ENCODE results near the gene USO1. TPM values are rescaled to one million over a fixed set of nuclear protein-coding genes. Genes with fewer than 3 reads are reported as not detected.
"Not testable (repeated sequence)": the region's sequence is repeated elsewhere in the genome, so short reads cannot be mapped to it uniquely, and the experiment has no call there.

Gene USO1
- total and polyA plus RNA-seq, 2 donors = 37.4 to 186 TPM

DNA sequence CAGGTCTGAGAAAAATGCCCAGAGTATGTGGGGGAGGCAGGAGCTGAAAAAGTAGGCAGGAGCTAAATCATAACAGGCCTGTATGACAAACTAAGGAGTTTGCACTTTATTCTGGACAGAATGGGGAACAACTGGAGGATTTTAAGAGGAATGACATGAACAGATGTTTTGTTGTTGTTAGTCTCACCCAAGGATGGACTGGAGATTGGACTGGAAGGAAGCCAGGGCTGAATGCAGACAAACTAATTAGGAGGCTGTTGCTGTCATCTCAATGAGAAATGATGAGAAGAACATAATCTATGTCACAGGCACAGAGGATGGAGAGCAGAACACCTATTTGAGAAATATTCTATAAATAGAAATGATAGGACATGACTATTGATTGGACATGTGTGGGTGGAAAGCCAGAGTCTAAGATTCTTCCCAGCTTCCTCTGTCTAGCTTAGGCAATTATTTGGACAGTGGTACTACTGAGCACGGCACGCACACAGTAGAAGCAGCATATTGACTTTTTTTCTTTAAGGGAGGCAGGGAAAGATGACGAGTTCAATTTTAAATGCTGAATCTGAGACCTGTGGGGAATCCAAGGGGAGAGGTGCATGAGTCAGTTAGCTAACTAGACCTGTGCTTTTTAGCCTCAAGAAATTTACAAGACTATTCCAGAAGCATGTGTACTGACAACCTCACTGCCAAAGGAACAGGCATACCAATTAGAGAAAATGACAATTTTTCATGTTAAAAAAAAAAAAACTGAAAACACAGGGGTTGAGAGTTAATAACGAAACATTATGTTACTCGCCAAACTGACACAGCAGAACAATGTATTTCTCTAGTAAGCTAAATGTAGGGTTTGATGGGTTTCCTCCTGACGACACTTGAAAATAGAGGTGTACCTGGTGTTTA, 963 bp upstream of the USO1 start:
- Histone ChIP-seq H3K4me3 (ENCODE audit: low read depth, low read length) (peak overlapping the region; percentile 39), H3K27ac (ENCODE audit: low read depth) (peak overlapping the region; percentile 29), H3K36me3 (ENCODE audit: insufficient read depth) (no peaks in the 10 kb centered on the region), H3K4me1 (ENCODE audit: insufficient read depth) (peaks cover 4% of the 10 kb centered on the region)
- 1% methylated on average over 6 of the region's 6 CpGs for WGBS
- peak; percentile 25 for DNase-seq (ENCODE audit: extremely low spot score)

DNA sequence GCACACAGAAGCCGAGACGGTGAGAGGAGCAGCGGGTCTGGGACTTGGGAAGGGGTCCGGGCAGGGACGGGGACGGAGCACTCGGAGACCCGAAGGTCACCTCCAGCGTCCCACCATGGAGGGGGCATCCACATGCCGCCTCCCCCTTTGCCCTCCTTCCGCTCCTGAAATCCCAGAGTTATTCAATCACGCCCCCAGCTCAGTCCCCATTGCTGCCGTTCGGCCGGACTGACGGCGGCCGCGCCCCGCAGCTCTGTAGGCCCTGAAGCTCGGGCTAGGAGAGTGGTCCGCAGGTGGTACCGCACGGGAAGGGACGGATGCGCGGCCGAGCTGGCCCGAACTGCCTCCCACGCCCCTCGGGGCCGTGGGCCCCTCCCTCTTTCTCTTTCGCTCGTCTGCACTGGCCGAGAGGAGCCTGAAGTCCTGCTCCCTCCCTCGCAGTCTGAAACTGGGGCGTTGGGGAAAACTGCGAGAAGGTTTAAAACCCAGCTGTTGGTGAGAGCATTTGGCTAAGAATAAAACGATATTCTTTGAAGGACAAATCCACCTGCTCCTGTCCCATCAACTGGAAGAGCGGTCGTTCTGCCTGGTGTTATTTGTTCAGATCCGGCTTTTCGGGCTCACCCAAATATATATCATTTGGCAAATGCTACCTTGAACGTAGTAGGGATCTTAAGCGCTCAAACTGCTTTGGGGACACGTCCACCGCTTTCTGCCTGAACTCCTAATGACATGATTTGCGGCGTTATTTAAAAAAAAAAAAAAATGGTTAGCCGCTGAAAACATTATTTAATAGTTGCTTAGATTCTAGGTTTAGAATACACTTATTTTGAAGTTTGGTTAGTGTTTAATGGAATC, 719 bp downstream of the USO1 start:
- peak overlapping the region; percentile 70 for H3K4me3 ChIP-seq (ENCODE audit: low read depth, low read length)
- H3K36me3 ChIP-seq (ENCODE audit: insufficient read depth) = no peaks in the 10 kb centered on the region
- H3K4me1 ChIP-seq (ENCODE audit: insufficient read depth) = peaks cover 4% of the 10 kb centered on the region
- peak overlapping the region; percentile 97 for H3K27ac ChIP-seq (ENCODE audit: low read depth)
- peak; percentile 54 for DNase-seq (ENCODE audit: extremely low spot score)
- WGBS = under 1% methylated on average over 50 of the region's 50 CpGs

GRCh38 chr4:75725942-75726538, 1.7 kb downstream of the USO1 start:
- DNase-seq (ENCODE audit: extremely low spot score); H3K27ac ChIP-seq (ENCODE audit: low read depth); H3K4me1 ChIP-seq (ENCODE audit: insufficient read depth); H3K36me3 ChIP-seq (ENCODE audit: insufficient read depth); H3K4me3 ChIP-seq (ENCODE audit: low read depth, low read length): not testable (repeated sequence)
- WGBS = 43% methylated on average over 20 of the region's 20 CpGs

- DNase-seq (ENCODE audit: extremely low spot score) = no peak
- Histone ChIP-seq H3K4me3 (ENCODE audit: low read depth, low read length) (no peak overlapping the region), H3K4me1 (ENCODE audit: insufficient read depth) (peaks cover 4% of the 10 kb centered on the region), H3K36me3 (ENCODE audit: insufficient read depth) (no peaks in the 10 kb centered on the region), H3K27ac (ENCODE audit: low read depth) (no peak overlapping the region)
- 60% methylated on average over 3 of the region's 3 CpGs for WGBS
Measured at GRCh38 chr4:75726577-75726976, 2.2 kb downstream of the USO1 start.

DNA sequence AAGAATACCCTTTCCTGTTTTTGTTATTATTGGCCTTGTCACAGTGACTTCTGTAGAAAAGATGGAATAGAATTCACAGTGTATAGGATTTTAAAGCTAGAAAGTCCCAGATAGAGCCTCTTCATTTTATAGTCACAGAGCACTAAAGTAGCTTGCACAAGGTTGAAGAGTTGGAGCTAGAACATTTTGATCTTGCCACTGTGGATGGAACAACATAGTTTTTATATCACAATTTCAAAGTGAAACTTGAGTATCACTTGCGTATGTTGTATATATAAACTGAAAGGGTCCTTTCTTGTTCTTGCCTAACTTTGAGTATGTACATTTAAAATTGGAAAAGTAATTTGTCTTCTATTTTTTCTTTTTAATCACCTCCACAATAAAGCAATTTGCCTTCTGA, 2.7 kb downstream of the USO1 start:
- WGBS = 64% methylated on average over 1 of the region's 1 CpG
- Histone ChIP-seq H3K4me1 (ENCODE audit: insufficient read depth) (peaks cover 4% of the 10 kb centered on the region), H3K4me3 (ENCODE audit: low read depth, low read length) (no peak overlapping the region)

GRCh38 chr4:75729836-75730235, 5.5 kb downstream of the USO1 start:
- DNase-seq (ENCODE audit: extremely low spot score) = no peak
- H3K4me1 ChIP-seq (ENCODE audit: insufficient read depth) = peaks cover 4% of the 10 kb centered on the region
- no peak overlapping the region for H3K27ac ChIP-seq (ENCODE audit: low read depth)
- H3K4me3 ChIP-seq (ENCODE audit: low read depth, low read length) = no peak overlapping the region
- no peaks in the 10 kb centered on the region for H3K36me3 ChIP-seq (ENCODE audit: insufficient read depth)
- WGBS = 29% methylated on average over 3 of the region's 3 CpGs

More for the DNA sequence above, 2.7 kb downstream of the USO1 start:
- no peak for DNase-seq (ENCODE audit: extremely low spot score)
- no peaks in the 10 kb centered on the region for H3K36me3 ChIP-seq (ENCODE audit: insufficient read depth)
- no peak overlapping the region for H3K27ac ChIP-seq (ENCODE audit: low read depth)

- no peak for DNase-seq (ENCODE audit: extremely low spot score)
- Histone ChIP-seq H3K4me1 (ENCODE audit: insufficient read depth) (no peaks in the 10 kb centered on the region), H3K27ac (ENCODE audit: low read depth) (no peak overlapping the region), H3K4me3 (ENCODE audit: low read depth, low read length) (no peak overlapping the region), H3K36me3 (ENCODE audit: insufficient read depth) (no peaks in the 10 kb centered on the region)
Measured at GRCh38 chr4:75733369-75733768, 9.0 kb downstream of the USO1 start.

DNA sequence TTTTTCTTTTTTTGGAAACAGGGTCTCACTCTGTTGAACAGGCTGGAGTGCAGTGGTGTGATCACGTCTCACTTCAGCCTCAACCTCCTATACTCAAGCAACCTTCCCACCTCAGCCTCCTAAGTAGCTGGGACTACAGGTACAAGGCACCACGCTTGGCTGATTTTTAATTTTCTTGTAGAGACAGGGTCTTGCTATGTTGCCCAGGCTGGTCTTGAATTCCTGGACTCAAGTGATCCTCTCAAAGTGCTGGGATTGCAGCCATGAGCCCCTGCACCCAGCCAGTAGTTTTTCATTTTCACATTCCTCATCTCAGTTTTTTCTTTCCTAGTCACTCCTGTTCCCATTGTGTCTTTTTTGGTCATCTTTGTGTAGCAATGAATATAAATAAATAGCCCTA, 11.1 kb downstream of the USO1 start:
- Histone ChIP-seq H3K36me3 (ENCODE audit: insufficient read depth) (no peaks in the 10 kb centered on the region), H3K27ac (ENCODE audit: low read depth) (no peak overlapping the region), H3K4me1 (ENCODE audit: insufficient read depth) (no peaks in the 10 kb centered on the region), H3K4me3 (ENCODE audit: low read depth, low read length) (no peak overlapping the region)
- WGBS = 98% methylated on average over 2 of the region's 2 CpGs
- no peak for DNase-seq (ENCODE audit: extremely low spot score)

DNA sequence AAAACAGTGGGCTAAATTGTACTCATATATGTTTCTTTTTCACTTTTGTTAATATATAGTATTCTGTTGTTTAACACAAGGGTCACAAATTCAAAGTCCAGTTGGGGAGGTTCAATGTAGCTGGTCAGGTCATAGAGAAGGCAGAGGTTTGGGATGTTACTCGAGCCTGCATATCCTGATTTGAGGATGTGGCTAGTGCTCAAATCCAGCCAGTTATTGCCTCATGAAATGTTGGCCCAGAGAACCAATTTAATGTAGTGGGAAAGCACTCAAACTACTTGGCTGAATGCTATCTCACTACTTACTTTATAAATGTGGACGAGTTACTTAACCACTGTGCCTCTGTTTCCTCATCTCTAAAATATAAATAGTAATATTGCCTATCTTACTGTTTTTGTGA, 12.5 kb downstream of the USO1 start:
- 46% methylated on average over 2 of the region's 2 CpGs for WGBS
- no peak for DNase-seq (ENCODE audit: extremely low spot score)
- H3K36me3 ChIP-seq (ENCODE audit: insufficient read depth) = peaks cover 1% of the 10 kb centered on the region
- no peaks in the 10 kb centered on the region for H3K4me1 ChIP-seq (ENCODE audit: insufficient read depth)
- no peak overlapping the region for H3K27ac ChIP-seq (ENCODE audit: low read depth)
- no peak overlapping the region for H3K4me3 ChIP-seq (ENCODE audit: low read depth, low read length)

GRCh38 chr4:75737398-75737797, 13.0 kb downstream of the USO1 start:
- Histone ChIP-seq H3K4me3 (ENCODE audit: low read depth, low read length) (no peak overlapping the region), H3K4me1 (ENCODE audit: insufficient read depth) (no peaks in the 10 kb centered on the region), H3K27ac (ENCODE audit: low read depth) (no peak overlapping the region), H3K36me3 (ENCODE audit: insufficient read depth) (peaks cover 1% of the 10 kb centered on the region)
- WGBS = 97% methylated on average over 2 of the region's 2 CpGs
- no peak for DNase-seq (ENCODE audit: extremely low spot score)

DNA sequence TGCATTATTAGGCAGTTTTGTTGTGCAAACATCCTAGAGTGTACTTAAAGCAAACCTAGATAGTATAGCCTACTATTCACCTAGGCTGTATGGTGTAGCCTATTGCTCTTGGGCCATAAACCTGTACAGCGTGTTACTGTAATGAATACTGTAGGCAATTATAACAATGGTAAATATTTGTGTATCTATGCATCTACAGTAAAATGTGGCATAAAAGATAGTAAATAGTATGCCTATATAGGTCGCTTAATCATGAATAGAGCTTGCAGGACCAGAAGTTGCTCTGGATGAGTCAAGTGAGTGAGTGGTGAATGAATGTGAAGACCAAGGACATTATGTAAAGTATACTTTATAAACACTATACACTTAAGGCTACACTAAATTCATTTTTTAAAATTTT, 16.6 kb downstream of the USO1 start:
- 95% methylated on average over 2 of the region's 2 CpGs for WGBS
- H3K4me1 ChIP-seq (ENCODE audit: insufficient read depth) = no peaks in the 10 kb centered on the region
- peaks cover 1% of the 10 kb centered on the region for H3K36me3 ChIP-seq (ENCODE audit: insufficient read depth)
- no peak for DNase-seq (ENCODE audit: extremely low spot score)
- H3K4me3 ChIP-seq (ENCODE audit: low read depth, low read length) = no peak overlapping the region
- no peak overlapping the region for H3K27ac ChIP-seq (ENCODE audit: low read depth)

DNA sequence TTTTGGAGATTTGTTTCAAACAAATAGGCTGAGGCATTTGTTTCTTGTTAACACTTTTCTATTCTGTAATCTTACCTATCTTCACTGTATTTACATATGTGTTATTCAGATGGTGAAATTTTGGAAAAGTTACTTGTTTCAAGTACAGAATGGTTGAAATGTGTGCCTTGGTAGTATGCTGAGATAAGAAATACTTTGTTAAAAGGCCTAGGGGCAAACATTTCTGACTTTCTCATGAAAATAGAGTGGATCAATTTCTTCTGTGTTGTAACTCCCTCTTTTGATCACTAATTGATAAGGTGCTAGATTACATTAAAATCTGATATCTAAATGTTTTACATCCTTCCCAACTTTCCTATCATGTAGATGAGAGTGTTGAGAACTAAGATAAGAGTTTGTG, 18.1 kb downstream of the USO1 start:
- no peak overlapping the region for H3K27ac ChIP-seq (ENCODE audit: low read depth)
- H3K36me3 ChIP-seq (ENCODE audit: insufficient read depth) = peaks cover 1% of the 10 kb centered on the region
- DNase-seq (ENCODE audit: extremely low spot score) = no peak
- no peaks in the 10 kb centered on the region for H3K4me1 ChIP-seq (ENCODE audit: insufficient read depth)
- no peak overlapping the region for H3K4me3 ChIP-seq (ENCODE audit: low read depth, low read length)

DNA sequence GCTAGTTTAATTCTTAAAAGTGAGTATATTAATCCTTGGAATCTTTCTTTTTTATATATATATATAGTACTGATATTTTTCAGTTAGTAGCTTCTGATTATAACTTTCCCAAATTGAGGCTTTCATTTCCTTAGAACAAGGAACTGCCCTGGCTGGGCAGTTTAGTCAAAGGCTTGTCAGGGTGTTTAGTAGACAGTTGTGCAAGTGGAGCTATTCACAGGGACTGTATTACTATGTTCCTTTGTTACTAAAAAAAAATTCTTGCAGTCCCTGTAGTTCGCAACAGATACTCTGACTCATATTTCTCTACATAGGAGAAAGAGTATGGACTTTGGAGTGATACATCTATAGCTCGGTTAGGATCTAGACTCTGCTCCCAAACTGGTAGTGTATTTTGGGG, 20.8 kb downstream of the USO1 start:
- no peak for DNase-seq (ENCODE audit: extremely low spot score)
- Histone ChIP-seq H3K36me3 (ENCODE audit: insufficient read depth) (peaks cover 1% of the 10 kb centered on the region), H3K4me1 (ENCODE audit: insufficient read depth) (no peaks in the 10 kb centered on the region), H3K27ac (ENCODE audit: low read depth) (peak overlapping the region; percentile 23), H3K4me3 (ENCODE audit: low read depth, low read length) (no peak overlapping the region)
- 64% methylated on average over 2 of the region's 2 CpGs for WGBS
